ENCODE data around the gene ITSN1.
"Not testable (repeated sequence)": the region's sequence is repeated elsewhere in the genome, so short reads cannot be mapped to it uniquely, and the experiment has no call there.

ITSN1 gene

GRCh38 chr21:33684068-33684467 lies 41.8 kb downstream of the ITSN1 start:
- DNase-seq, result no peak

DNA sequence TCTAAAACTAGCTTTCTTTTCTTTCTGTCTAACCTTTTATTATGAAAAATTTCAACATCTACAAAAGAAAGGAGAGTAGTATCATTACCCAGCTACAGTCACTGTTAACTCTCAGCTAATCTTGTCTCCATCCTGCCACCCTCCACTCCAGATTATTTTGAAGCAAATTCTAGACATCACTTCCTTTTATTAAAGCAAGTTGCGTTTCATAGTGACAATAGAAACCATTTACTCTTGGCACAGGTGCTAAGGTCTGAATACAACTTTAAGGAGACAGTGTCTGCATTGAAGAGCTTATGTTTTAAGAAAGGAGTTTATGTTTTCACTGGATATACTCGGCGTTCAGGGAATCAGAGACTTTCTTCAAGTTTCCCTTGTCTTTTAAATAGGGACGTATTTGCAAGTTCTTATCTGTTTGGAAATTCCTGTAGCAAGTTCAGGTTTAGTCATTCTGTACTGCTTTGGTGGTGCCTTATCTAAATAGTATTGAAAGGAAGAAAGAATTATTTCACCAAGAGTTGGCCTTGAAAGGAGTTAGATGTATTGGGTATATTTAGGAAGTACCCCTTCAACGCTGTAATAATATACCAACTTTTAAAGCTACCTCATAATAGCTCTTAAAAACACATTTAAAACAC lies 42.7 kb downstream of the ITSN1 start:
- DNase-seq, result no peak

DNA sequence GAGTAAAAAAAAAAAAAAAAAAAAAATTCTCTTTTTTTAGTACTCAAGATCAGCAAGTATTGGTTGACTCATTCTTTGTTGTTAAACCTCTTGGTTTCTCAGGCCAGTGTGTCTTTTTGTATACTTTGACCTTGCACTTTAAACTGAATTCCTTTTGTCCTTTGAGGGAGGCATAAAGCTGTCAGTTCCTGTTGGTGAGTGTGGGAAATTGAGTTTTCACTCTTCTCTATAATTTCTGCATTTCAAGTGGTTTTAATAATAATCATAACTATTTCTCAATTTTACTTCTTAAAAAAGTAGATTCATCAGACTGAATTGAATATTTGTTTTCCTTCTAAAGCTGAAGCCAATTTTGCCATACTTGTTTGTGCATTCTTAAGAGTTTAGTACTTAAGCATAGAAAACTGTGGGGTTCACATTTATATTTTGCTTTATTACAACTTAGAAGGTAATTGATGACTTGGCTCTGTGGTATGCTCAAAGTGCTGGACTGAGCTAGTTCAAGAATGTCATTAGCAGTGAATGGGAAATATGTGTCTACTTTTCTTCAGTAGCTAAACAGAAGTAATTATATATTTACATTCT lies 43.4 kb downstream of the ITSN1 start:
- no peak for DNase-seq

GRCh38 chr21:33686386-33686785 lies 44.1 kb downstream of the ITSN1 start:
- no peak for DNase-seq

- DNase-seq, result no peak
These were observed 45.3 kb downstream of the ITSN1 start for GRCh38 chr21:33687634-33688033.

- DNase-seq, result no peak
These were observed 46.1 kb downstream of the ITSN1 start for GRCh38 chr21:33688353-33688752.

GRCh38 chr21:33690874-33691273 lies 48.6 kb downstream of the ITSN1 start:
- no peak for DNase-seq

DNA sequence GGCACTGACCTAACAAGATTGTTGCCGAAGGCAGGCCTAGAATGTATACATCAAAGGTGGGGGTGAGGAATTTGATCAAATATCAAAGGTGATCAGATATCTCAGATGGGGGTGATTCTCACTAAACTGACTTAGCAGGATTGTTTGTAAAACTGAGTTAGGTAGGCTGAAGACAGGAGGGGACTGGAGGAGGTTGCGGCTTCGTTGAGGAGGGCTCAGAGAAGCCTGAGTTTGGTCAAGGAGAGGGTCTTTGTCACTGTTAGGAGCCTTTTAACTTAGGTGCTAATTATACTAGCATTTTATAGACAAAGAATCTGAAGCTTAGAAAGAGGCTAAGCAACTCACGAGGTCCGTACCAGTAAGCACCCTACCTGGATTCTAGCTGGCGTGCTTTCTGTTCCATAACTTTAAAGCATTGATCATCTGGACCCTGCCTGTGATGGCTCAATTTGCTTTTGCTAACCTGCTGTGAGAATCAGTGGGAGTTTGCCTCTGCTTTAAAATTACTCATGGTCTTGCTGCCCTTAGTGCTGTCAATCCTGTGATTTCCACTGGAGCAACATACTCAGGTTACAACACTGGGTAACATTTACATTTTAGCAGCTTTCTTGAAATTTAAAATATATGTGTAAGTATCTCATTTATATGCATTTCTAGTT lies 49.8 kb downstream of the ITSN1 start:
- no peak for DNase-seq

DNA sequence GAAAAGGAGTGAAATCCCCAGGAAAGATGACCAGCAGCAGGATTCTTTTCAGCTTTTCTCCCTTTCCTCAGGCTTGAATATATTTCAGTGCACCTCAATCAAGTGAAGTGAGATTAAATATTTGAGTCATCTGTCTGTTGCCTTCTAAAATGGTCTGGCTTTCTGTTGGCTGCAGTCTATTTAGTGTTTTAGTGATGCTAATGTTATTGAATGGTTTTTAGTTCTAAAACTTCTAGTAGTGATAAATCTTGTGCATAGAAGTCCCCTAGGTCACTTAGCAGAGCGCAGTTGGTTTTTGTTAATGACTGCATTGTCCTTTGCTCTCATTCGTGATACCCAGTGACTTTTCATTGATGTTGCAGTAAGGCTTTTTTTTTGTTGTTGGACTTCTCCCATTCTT lies 53.5 kb downstream of the ITSN1 start:
- DNase-seq, result no peak

- DNase-seq, result no peak
These were observed 54.2 kb downstream of the ITSN1 start for GRCh38 chr21:33696465-33696864.

GRCh38 chr21:33698087-33698860 lies 56.0 kb downstream of the ITSN1 start:
- DNase-seq, result no peak

GRCh38 chr21:33699277-33699676 lies 57.0 kb downstream of the ITSN1 start:
- no peak for DNase-seq

GRCh38 chr21:33700491-33700890 lies 58.2 kb downstream of the ITSN1 start:
- no peak for DNase-seq

GRCh38 chr21:33703750-33704606 lies 61.7 kb downstream of the ITSN1 start:
- no peak for DNase-seq

- DNase-seq, result no peak
These were observed 65.5 kb downstream of the ITSN1 start for GRCh38 chr21:33707846-33708245.

DNA sequence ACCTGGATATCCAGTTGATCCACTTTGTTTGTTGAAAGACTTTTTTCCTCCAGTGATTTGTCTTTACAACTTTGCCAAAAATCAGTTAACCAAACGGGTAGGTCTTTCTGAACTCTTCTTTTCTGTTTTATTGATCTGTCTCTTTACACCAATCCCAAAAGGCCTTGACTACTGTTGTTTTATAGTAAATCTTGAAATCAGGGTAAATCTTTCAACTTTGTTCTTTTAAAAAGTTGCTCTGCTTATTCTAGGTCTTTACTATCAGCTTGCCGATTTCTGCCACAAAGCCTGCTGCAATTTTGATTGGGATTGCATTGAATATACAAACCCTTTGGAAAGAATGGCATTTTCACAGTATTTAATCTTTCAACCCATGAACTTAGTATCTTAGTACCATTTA lies 66.6 kb downstream of the ITSN1 start:
- no peak for DNase-seq

DNA sequence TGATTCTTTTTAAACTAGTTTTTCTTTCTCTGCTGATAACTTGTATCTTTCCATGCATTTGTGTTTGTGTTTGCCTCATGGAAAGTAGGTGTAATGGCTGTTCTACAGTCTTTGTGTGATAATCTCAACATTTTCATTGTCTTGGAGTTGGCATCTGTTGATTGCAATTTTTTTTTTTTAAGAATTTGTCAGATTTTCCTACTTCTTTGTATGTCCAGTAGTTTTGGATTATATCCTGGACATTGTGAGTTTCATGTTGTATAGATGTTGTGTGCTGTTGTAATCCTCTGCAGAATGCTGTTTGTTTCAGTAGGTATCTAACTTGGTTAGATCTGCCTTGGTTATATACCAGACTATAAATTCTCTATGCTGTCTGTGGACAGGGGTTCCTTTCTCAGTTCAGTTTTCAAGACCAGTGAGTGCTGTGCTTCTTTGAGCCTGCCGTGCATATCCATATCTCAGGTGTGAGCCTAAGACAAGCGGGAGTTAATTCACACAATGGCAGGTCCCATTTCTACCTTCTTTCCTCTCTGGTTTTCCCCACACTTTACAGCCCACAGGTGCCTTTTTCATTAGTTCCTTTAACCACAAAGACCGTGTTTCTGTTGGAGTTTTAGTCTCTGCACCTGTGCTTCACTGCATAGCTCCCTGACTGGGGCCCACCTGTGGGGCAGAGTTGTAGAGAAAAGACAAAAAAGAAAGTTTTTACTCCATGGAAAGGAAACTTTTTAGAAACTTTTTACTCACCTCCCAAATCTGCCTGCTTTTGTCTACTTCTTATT lies 69.9 kb downstream of the ITSN1 start:
- no peak for DNase-seq

- DNase-seq, result no peak
These were observed 78.8 kb downstream of the ITSN1 start for GRCh38 chr21:33721081-33721480.

- DNase-seq, result not testable (repeated sequence)
These were observed 86.8 kb downstream of the ITSN1 start for GRCh38 chr21:33729139-33729538.

- DNase-seq, result no peak
These were observed 87.3 kb downstream of the ITSN1 start for GRCh38 chr21:33729641-33730040.

- no peak for DNase-seq
These were observed 89.1 kb downstream of the ITSN1 start for GRCh38 chr21:33731447-33731846.

DNA sequence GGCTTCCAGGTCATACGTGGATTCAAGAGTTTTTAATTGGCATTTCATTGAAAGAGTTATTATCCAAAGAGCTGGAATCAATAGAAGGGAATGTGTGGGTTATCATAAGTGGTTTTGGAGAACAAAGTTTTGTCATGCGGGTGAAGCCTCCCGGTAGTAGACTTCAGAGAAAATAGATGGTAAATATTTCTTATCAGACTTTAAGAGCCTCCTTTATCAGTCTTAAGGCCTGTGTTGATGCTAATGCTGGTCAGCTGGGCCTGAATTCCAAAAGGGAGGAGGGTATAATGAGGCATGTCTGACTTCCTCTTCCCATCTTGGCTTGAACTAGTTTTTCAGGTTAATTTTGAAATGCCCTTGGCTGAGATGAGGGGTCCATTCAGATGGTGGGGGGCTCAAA lies 89.7 kb downstream of the ITSN1 start:
- DNase-seq, result no peak

Measured in activated CD4-positive, CD25-positive, alpha-beta regulatory T cell (primary cell).